Adrenal gland (tissue), 12 donors: Measurements from ENCODE around the gene COL23A1. TPM values are rescaled to one million over a fixed set of nuclear protein-coding genes. Genes with fewer than 3 reads are reported as not detected.
"Not testable (repeated sequence)": the region's sequence is repeated elsewhere in the genome, so short reads cannot be mapped to it uniquely, and the experiment has no call there.

Experiments
- DNase-seq, 7 donors: peaks; one replicate each; pipeline ENCODE4 v3.0.0-alpha.2; 2019 to 2020
- H3K27ac ChIP-seq, 5 donors: fragments of 200-600 bp; sonication (generic) in 4 of 5; 1 replicate in 3 of 5; 2 replicates in 2 of 5; pipeline versions ENCODE4 v1.5.1 to v1.8.0; 2016 to 2020; ENCODE audit warnings: mild to moderate bottlenecking in 1 of 5
- H3K27me3 ChIP-seq: fragments of 200-600 bp; 2 replicates; pipeline ENCODE4 v1.8.0; 2021
- H3K36me3 ChIP-seq, 2 donors: fragments of 200-600 bp; replicated peaks in 1 of 2; 1 replicate in 1 of 2; 2 replicates in 1 of 2; pipeline versions ENCODE4 v1.5.1 to v1.8.0; 2018 to 2022
- H3K4me1 ChIP-seq, 2 donors: fragments of 200-600 bp; replicated peaks in 1 of 2; 1 replicate in 1 of 2; 2 replicates in 1 of 2; pipeline versions ENCODE4 v1.5.1 to v1.8.0; 2018 to 2021
- H3K4me3 ChIP-seq, 4 donors: fragments of 200-600 bp; sonication (generic) in 3 of 4; one replicate each; pipeline ENCODE4 v1.5.1; 2016 to 2018
- H3K9me3 ChIP-seq, 3 donors: fragments of 200-600 bp; sonication (generic) in 1 of 3; replicated peaks in 1 of 3; 1 replicate in 2 of 3; 2 replicates in 1 of 3; pipeline versions ENCODE4 v1.5.1 to v1.8.0; 2016 to 2021
- POLR2A ChIP-seq, 2 donors: fragments of 450-650 bp; IDR thresholded peaks; one replicate each; pipeline ENCODE4 v1.6.1; 2017; ENCODE audit warnings: antibody characterized with exemption in 2 of 2, mild to moderate bottlenecking in 2 of 2, moderate library complexity in 1 of 2
- WGBS, 4 donors: extraction: QIAGEN DNeasy Blood & Tissue Kit in 2 of 4; methylation state at CpG; one replicate each; pipeline versions ENCODE4 v1.1.5 to v1.1.7; 2013 to 2017; 5-methylcytosine and 5-hydroxymethylcytosine counted together
- intact Hi-C, 2 donors: fragments of 100-400 bp; cut with DNase I; formaldehyde crosslinking; loops; one replicate each; pipeline versions ENCODE4 v1.14.1 to v1.15.0; 2022 to 2023
- polyA plus RNA-seq, 3 donors: library from polyadenylated mRNA; stranded (reverse); fragments of 200-250 nt in 2 of 3; fragments of 350-450 nt in 1 of 3; fragmentation: Illumina TruSeq in 1 of 3; extraction: RNeasy Lipid Tissue Mini Kit (QIAGEN cat#74804) in 1 of 3; gene quantifications; one replicate each; pipeline ENCODE4 v1.2.3, GENCODE V29; 2013 to 2014
- total RNA-seq, 9 donors: library from RNA; depleted of rRNA in 4 of 9; stranded (reverse); fragments of >200 nt in 4 of 9; fragments of 120-200 nt in 1 of 9; fragmentation: NEBNext Ultra II Directional in 1 of 9; extraction: Animal tissue kit (Norgen Biotek cat#: 25700) in 1 of 9; gene quantifications; one replicate each; pipeline versions ENCODE4 v1.1.0 to v1.2.4, GENCODE V29; 2013 to 2023
- TF ChIP-seq, protein P1 (sequence below), 6 experiments: fragments of 450-650 bp in 4 of 6; fragments of 200-600 bp in 2 of 6; sonication (generic) in 1 of 6; IDR thresholded peaks; 1 replicate in 5 of 6; 2 replicates in 1 of 6; pipeline versions ENCODE4 v1.5.1 to v1.8.0; 2016 to 2021; ENCODE audit warnings: antibody characterized with exemption in 6 of 6, mild to moderate bottlenecking in 2 of 6, moderate library complexity in 1 of 6
- donor health status: healthy with polysubstance abuse.
- donor health status: Bipolar disorder and iron deficiency.
- donor health status: DM: yes; HTN: yes; CAD: no.
- donor health status: DM: no; HTN: no; CAD: no.
- donor health status: DM: no; HTN: no; CAD: no.
- donor health status: DM: yes; HTN: yes; CAD: no.

Gene COL23A1
- total and polyA plus RNA-seq, 12 donors: 0.09 to 4.4 (median 0.88) TPM

DNA sequence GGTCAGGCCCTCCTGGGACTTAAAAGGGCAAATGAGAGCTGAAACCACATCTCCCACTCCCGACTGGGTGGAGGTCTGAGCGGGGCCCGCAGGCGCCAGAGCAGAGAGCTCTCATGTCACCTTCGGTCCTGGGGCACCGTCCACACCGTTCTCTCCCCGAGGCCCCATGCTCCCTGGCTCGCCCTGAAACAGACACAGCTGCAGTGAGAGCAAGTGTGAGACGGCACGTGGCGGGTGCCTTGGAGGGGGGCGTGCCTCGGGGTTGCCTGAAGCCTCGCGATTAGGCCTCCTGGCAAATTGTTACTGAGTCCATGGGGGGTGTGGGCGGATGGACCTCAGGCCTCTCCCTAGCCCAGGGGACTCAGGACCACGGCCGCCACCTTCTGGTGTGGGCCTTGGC lies 333.4 kb downstream of the COL23A1 start:
- TF ChIP-seq POLR2A (IDR thresholded peaks at IDR 0.05): no peak
- TF ChIP-seq, protein P1, sequence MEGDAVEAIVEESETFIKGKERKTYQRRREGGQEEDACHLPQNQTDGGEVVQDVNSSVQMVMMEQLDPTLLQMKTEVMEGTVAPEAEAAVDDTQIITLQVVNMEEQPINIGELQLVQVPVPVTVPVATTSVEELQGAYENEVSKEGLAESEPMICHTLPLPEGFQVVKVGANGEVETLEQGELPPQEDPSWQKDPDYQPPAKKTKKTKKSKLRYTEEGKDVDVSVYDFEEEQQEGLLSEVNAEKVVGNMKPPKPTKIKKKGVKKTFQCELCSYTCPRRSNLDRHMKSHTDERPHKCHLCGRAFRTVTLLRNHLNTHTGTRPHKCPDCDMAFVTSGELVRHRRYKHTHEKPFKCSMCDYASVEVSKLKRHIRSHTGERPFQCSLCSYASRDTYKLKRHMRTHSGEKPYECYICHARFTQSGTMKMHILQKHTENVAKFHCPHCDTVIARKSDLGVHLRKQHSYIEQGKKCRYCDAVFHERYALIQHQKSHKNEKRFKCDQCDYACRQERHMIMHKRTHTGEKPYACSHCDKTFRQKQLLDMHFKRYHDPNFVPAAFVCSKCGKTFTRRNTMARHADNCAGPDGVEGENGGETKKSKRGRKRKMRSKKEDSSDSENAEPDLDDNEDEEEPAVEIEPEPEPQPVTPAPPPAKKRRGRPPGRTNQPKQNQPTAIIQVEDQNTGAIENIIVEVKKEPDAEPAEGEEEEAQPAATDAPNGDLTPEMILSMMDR (IDR thresholded peaks at IDR 0.05): no peak
- intact Hi-C loops: no loop called here
- H3K27ac ChIP-seq: no peak overlapping the region
- WGBS, 4 donors: 77 to 95% (median 81%) methylated on average over 8 to 19 of the region's 19 CpGs
- no peaks in the 10 kb centered on the region for H3K9me3 ChIP-seq
- no peaks in the 10 kb centered on the region for H3K27me3 ChIP-seq
- DNase-seq: no peak
- no peaks in the 10 kb centered on the region for H3K36me3 ChIP-seq
- H3K4me3 ChIP-seq: no peak overlapping the region
- H3K4me1 ChIP-seq: no peaks in the 10 kb centered on the region

DNA sequence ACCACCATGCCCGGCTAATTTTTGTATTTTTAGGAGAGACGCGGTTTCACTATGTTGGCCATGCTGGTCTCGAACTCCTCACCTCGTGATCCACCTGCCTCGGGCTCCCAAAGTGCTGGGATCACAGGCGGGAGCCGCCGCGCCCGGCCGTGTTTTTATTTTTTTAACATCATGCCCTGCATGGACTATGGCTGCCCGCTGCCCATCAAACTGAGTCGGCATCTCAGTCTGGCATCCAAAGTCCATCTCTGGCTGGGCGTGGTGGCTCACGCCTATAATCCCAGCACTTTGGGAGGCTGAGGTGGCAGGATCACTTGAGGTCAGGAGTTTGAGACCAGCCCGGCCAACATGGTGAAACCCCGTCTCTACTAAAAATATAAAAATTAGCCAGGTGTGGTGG lies 336.6 kb downstream of the COL23A1 start:
- intact Hi-C loops, H3K27ac ChIP-seq, H3K4me3 ChIP-seq, H3K27me3 ChIP-seq, H3K4me1 ChIP-seq, H3K36me3 ChIP-seq, DNase-seq, H3K9me3 ChIP-seq: not testable (repeated sequence)
- 85 to 94% (median 89%) methylated on average over 16 to 18 of the region's 18 CpGs for WGBS, 4 donors

DNA sequence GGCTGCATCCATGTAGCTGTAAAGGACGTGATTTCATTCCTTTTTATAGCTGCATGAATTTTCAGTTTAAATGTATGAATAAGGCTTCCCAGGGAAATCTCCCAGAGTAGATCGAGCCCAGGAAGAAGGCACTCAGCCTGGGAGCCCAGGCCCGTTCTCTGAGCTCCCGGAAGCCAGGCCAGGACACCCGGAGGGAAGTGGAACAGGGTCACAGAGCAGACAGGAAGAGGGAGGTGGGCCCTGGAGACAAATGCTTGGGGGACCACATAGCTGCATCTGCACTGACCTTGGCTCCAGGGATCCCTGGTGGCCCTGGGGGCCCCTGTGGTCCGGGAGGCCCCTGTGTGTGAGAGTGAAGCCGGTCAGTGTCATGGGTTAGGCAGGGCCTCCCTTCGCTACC lies 337.9 kb downstream of the COL23A1 start:
- intact Hi-C loops: no loop called here
- DNase-seq: no peak
- Histone ChIP-seq H3K27ac (no peak overlapping the region), H3K4me3 (no peak overlapping the region), H3K4me1 (no peaks in the 10 kb centered on the region), H3K9me3 (no peaks in the 10 kb centered on the region), H3K27me3 (no peaks in the 10 kb centered on the region), H3K36me3 (no peaks in the 10 kb centered on the region)
- TF ChIP-seq, protein P1 (IDR thresholded peaks at IDR 0.05): no peak
- 67 to 73% (median 70%) methylated on average over 7 to 8 of the region's 8 CpGs for WGBS, 4 donors

DNA sequence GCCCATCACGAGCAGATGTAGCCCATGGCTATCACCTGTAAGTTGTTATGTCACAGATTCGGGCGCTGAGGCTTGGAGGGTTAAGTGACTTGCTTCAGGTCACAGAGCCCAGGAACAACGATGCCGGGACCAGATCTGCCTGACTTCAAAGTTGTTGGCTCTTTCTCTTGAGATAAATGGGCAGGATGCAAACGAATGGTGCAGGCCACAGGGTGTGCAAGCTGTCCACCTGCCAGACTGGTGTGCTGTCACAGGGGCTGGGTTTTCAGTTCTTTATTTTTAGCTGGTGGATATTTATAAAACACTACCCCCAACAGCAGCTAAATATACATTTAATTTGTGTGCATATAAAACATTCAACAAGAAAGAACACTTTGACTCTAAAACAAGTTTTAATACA lies 339.9 kb downstream of the COL23A1 start:
- DNase-seq: no peak
- H3K4me1 ChIP-seq: no peaks in the 10 kb centered on the region
- no peaks in the 10 kb centered on the region for H3K36me3 ChIP-seq
- no peaks in the 10 kb centered on the region for H3K9me3 ChIP-seq
- TF ChIP-seq, protein P1 (IDR thresholded peaks at IDR 0.05): no peak
- no peak for TF ChIP-seq POLR2A (IDR thresholded peaks at IDR 0.05)
- no peak overlapping the region for H3K27ac ChIP-seq
- no peaks in the 10 kb centered on the region for H3K27me3 ChIP-seq
- WGBS, 4 donors: 77 to 83% (median 79%) methylated on average over 6 of the region's 6 CpGs
- H3K4me3 ChIP-seq: no peak overlapping the region
- intact Hi-C loops: no loop called here

DNA sequence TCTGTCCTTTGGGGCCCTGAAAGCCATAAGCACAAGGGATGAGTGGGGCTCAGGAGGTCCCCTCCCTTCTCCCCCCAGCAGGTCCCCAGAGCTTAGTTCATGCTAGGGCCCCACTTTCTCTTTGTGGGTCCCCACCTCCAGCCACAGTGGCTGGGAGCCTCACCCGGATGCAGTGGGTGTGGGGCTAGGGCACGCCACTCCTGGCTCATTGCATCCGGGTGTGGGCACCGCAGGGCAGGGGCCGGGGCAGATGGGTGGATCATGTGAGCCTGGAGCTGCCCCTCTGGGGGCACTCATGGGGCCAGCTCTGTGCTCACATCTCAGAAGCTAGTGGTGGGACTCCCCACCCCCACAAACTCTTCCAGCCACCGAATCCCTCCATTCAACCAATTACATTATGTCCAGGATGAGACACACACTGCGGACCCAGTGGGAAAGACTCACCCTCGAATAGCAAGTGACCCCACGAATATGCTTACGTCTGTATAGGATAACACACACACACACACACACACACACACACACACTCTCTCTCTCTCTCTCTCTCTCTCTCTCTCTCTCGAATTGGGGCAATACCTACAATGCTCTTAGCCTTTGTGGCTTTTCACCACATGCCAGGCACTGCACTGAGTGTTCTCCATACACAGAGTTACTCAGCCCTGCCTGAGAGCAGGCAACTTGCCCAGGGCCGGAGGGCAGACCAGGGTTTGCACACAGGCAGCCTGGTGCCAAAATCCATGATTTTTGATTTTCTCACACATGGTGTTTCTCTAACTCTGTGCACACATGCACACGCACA lies 340.8 kb downstream of the COL23A1 start:
- no peaks in the 10 kb centered on the region for H3K9me3 ChIP-seq
- intact Hi-C loops: no loop called here
- no peaks in the 10 kb centered on the region for H3K36me3 ChIP-seq
- no peak overlapping the region for H3K27ac ChIP-seq
- no peak for TF ChIP-seq POLR2A (IDR thresholded peaks at IDR 0.05)
- TF ChIP-seq, protein P1 (IDR thresholded peaks at IDR 0.05): no peak
- no peaks in the 10 kb centered on the region for H3K27me3 ChIP-seq
- no peak overlapping the region for H3K4me3 ChIP-seq
- no peak for DNase-seq
- WGBS, 4 donors: 65 to 78% (median 74%) methylated on average over 7 to 13 of the region's 13 CpGs
- H3K4me1 ChIP-seq: no peaks in the 10 kb centered on the region
